Neutrophil (primary cell): ENCODE data around the gene DLX5.

ENCODE experiments used
- H3K27ac ChIP-seq: fragments of 200-600 bp; sonication (generic); 2 replicates; pipeline ENCODE4 v1.5.1; 2016; ENCODE audit warnings: mild to moderate bottlenecking, moderate library complexity
- H3K27me3 ChIP-seq: fragments of 200-600 bp; sonication (generic); 2 replicates; pipeline ENCODE4 v1.6.0; 2016; ENCODE audit warnings: mild to moderate bottlenecking
- H3K36me3 ChIP-seq: fragments of 200-600 bp; sonication (generic); 2 replicates; pipeline ENCODE4 v1.5.1; 2017
- H3K4me1 ChIP-seq, 2 experiments: fragments of 200-600 bp in 1 of 2; sonication (generic) in 1 of 2; 1 replicate in 1 of 2; 2 replicates in 1 of 2; pipeline versions ENCODE4 v1.5.1 to v1.6.1; 2013 to 2016; ENCODE audit warnings: low read depth in 1 of 2, low read length in 1 of 2, mild to moderate bottlenecking in 1 of 2, moderate library complexity in 1 of 2; ENCODE audit not compliant: control insufficient read depth in 1 of 2, insufficient read depth in 1 of 2
- H3K4me3 ChIP-seq, 2 experiments: fragments of 200-600 bp in 1 of 2; sonication (generic) in 1 of 2; 1 replicate in 1 of 2; 2 replicates in 1 of 2; pipeline ENCODE4 v1.5.1; 2013 to 2016; ENCODE audit warnings: low read depth in 1 of 2, low read length in 1 of 2, mild to moderate bottlenecking in 1 of 2, moderate library complexity in 1 of 2
- H3K9me3 ChIP-seq: fragments of 200-600 bp; sonication (generic); 2 replicates; pipeline ENCODE4 v1.5.1; 2016
- CTCF ChIP-seq: fragments of 200-600 bp; sonication (generic); IDR thresholded peaks from 2 replicates; pipeline ENCODE4 v1.5.1; 2016; ENCODE audit warnings: antibody characterized with exemption

DLX5 gene

GRCh38 chr7:97015756-97016380 lies 8.8 kb downstream of the DLX5 start:
- Histone ChIP-seq H3K27ac (no peak overlapping the region), H3K36me3 (no peaks in the 10 kb centered on the region), H3K4me1 (no peaks in the 10 kb centered on the region), H3K4me3 (no peak overlapping the region), H3K9me3 (no peaks in the 10 kb centered on the region), H3K27me3 (peaks cover 100% of the 10 kb centered on the region)
- TF ChIP-seq CTCF: no peak

GRCh38 chr7:97015279-97015678 lies 9.4 kb downstream of the DLX5 start:
- Histone ChIP-seq H3K27ac (no peak overlapping the region), H3K27me3 (peaks cover 100% of the 10 kb centered on the region), H3K4me1 (no peaks in the 10 kb centered on the region), H3K36me3 (no peaks in the 10 kb centered on the region), H3K4me3 (no peak overlapping the region), H3K9me3 (no peaks in the 10 kb centered on the region)
- no peak for TF ChIP-seq CTCF

GRCh38 chr7:97014145-97014750 lies 10.4 kb downstream of the DLX5 start:
- peaks cover 100% of the 10 kb centered on the region for H3K27me3 ChIP-seq
- no peak overlapping the region for H3K4me3 ChIP-seq
- no peaks in the 10 kb centered on the region for H3K36me3 ChIP-seq
- no peaks in the 10 kb centered on the region for H3K9me3 ChIP-seq
- no peaks in the 10 kb centered on the region for H3K4me1 ChIP-seq
- no peak for TF ChIP-seq CTCF
- no peak overlapping the region for H3K27ac ChIP-seq

- H3K4me1 ChIP-seq: no peaks in the 10 kb centered on the region
- no peak overlapping the region for H3K27ac ChIP-seq
- no peaks in the 10 kb centered on the region for H3K9me3 ChIP-seq
- TF ChIP-seq CTCF: no peak
- no peak overlapping the region for H3K4me3 ChIP-seq
- no peaks in the 10 kb centered on the region for H3K36me3 ChIP-seq
- peaks cover 100% of the 10 kb centered on the region for H3K27me3 ChIP-seq
Measured at GRCh38 chr7:97013845-97014134, 10.8 kb downstream of the DLX5 start.

GRCh38 chr7:97013134-97013844 lies 11.3 kb downstream of the DLX5 start:
- Histone ChIP-seq H3K4me1 (no peaks in the 10 kb centered on the region), H3K27me3 (peaks cover 100% of the 10 kb centered on the region), H3K27ac (no peak overlapping the region), H3K4me3 (no peak overlapping the region), H3K9me3 (no peaks in the 10 kb centered on the region), H3K36me3 (no peaks in the 10 kb centered on the region)
- no peak for TF ChIP-seq CTCF
